Activated B cell treated with CpG ODN at 0.5 μM for 24 hours (primary cell): Measurements from ENCODE around the gene ZNF346. TPM values are rescaled to one million over a fixed set of nuclear protein-coding genes. Genes with fewer than 3 reads are reported as not detected.

Experiments
- ATAC-seq: fragments of 200-7000 bp; cut with Tn5 transposase; one replicate; pipeline ENCODE4 v1.10.0; 2021; ENCODE audit warnings: low read depth, mild to moderate bottlenecking, moderate library complexity
- CTCF ChIA-PET: fragments of 350-600 bp; sonication (Branson Sonifier 250); formaldehyde crosslinking; loops from one replicate; lab custom pipeline; 2021; ENCODE audit warnings: antibody characterized with exemption; lab: Charles Lee
- POLR2A ChIA-PET: fragments of 350-600 bp; sonication (Branson Sonifier 250); formaldehyde crosslinking; loops from one replicate; lab custom pipeline; 2021; ENCODE audit warnings: antibody characterized with exemption; lab: Charles Lee
- DNase-seq: peaks from one replicate; pipeline ENCODE4 v3.0.0; 2022
- H3K27ac Mint-ChIP-seq: one replicate; pipeline ENCODE4 v1.8.0; 2020; ENCODE audit warnings: mixed read lengths
- H3K27me3 Mint-ChIP-seq: one replicate; pipeline ENCODE4 v1.8.0; 2021; ENCODE audit warnings: mixed read lengths
- H3K36me3 Mint-ChIP-seq: one replicate; pipeline ENCODE4 v1.8.0; 2021; ENCODE audit warnings: low read depth, mixed read lengths
- H3K4me1 Mint-ChIP-seq: one replicate; pipeline ENCODE4 v1.8.0; 2021; ENCODE audit warnings: mixed read lengths
- H3K4me3 Mint-ChIP-seq: one replicate; pipeline ENCODE4 v1.8.0; 2020; ENCODE audit warnings: mild to moderate bottlenecking, mixed read lengths
- H3K9me3 Mint-ChIP-seq: one replicate; pipeline ENCODE4 v1.8.0; 2020; ENCODE audit warnings: mixed read lengths
- intact Hi-C: fragments of 100-400 bp; cut with micrococcal nuclease; formaldehyde crosslinking; loops from one replicate; pipeline ENCODE4 v1.15.1; 2024
- total RNA-seq: library from RNA; stranded (reverse); gene quantifications from 2 replicates; pipeline ENCODE4 v1.2.3, GENCODE V29; 2022
- TF ChIP-seq, protein P1 (sequence below): fragments of 200-600 bp; IDR thresholded peaks from one replicate; pipeline ENCODE4 v1.8.0; 2022; ENCODE audit warnings: antibody characterized with exemption, mild to moderate bottlenecking

ZNF346 gene
- total RNA-seq, 1 donor from 2014 or later = 31.4 TPM

DNA sequence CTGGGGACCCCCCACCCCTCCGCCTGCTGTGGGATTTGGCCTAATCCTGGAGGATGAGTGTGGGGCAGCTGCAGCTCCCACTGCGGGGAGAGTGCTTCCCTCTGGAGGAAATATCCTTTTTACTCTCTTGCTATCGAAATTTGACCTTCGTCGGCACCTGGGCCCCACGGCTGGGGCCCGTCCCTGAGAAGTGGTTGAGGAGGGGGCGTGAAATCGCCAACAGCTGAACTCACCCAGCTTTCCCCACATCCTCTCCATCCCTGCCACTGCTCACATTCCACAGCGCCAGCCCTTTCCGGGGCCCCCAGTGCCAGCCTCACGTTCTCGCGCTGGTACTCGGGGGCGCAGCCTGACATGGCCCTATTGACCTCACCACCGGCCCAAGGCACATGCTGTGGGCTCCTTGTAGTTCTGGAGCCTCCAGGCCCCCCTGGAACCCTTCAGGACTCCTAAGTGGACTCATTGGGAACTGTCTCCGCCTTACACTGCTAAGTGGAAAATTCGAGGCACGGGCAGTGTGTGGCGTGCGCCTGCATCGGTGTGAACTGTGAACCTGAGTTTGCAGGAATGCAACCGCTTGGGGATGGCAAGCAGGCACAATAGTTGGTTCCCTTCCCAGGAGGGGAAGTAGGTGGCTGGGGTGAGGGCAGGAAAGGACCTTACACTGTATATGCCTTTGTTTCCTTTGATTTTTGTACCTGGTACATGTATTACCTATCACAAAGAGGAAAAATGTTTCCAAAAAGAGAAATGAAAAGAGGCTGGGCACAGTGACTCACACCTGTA is 83.4 kb downstream of the ZNF346 start:
- Mint-ChIP-seq H3K27ac (no peak overlapping the region), H3K9me3 (no peaks in the 10 kb centered on the region), H3K36me3 (no peaks in the 10 kb centered on the region), H3K4me3 (no peak overlapping the region), H3K27me3 (peaks cover 6% of the 10 kb centered on the region), H3K4me1 (no peaks in the 10 kb centered on the region)
- ChIA-PET CTCF (no interaction called here), POLR2A (no interaction called here)
- DNase-seq (no peak), ATAC-seq (no peak)
- TF ChIP-seq, protein P1, sequence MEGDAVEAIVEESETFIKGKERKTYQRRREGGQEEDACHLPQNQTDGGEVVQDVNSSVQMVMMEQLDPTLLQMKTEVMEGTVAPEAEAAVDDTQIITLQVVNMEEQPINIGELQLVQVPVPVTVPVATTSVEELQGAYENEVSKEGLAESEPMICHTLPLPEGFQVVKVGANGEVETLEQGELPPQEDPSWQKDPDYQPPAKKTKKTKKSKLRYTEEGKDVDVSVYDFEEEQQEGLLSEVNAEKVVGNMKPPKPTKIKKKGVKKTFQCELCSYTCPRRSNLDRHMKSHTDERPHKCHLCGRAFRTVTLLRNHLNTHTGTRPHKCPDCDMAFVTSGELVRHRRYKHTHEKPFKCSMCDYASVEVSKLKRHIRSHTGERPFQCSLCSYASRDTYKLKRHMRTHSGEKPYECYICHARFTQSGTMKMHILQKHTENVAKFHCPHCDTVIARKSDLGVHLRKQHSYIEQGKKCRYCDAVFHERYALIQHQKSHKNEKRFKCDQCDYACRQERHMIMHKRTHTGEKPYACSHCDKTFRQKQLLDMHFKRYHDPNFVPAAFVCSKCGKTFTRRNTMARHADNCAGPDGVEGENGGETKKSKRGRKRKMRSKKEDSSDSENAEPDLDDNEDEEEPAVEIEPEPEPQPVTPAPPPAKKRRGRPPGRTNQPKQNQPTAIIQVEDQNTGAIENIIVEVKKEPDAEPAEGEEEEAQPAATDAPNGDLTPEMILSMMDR = no peak
- intact Hi-C loops = no loop called here

DNA sequence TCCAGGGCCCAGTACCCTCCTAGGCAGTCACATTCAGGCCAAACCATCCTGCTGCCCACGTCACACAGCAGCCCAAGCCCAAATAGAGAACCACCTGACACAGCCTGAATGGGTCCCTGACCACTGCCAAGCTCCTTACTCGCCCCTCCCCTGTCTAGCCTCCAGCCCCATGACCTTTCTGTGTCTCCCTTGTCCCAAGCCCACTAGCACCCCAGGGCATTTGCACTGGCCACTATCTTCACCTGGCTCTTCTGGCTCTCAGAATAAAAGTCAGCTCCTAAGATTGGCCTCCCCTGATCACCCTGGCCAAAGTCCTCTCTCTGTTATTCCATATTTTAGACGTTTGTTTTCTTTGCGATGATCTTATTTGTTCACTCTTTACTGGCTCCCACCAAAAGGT is 84.7 kb downstream of the ZNF346 start:
- Mint-ChIP-seq H3K4me1 (peaks cover 6% of the 10 kb centered on the region), H3K4me3 (no peak overlapping the region), H3K36me3 (no peaks in the 10 kb centered on the region), H3K27me3 (peaks cover 6% of the 10 kb centered on the region), H3K27ac (no peak overlapping the region), H3K9me3 (no peaks in the 10 kb centered on the region)
- POLR2A ChIA-PET = interaction anchor here (0.7 kb wide), 1 partner anchor 1617 kb away, joined by 4 read pairs; no protein-coding TSS in a partner anchor
- no peak for DNase-seq
- ATAC-seq = no peak
- TF ChIP-seq, protein P1 = no peak
- intact Hi-C loops = no loop called here
- CTCF ChIA-PET = no interaction called here

DNA sequence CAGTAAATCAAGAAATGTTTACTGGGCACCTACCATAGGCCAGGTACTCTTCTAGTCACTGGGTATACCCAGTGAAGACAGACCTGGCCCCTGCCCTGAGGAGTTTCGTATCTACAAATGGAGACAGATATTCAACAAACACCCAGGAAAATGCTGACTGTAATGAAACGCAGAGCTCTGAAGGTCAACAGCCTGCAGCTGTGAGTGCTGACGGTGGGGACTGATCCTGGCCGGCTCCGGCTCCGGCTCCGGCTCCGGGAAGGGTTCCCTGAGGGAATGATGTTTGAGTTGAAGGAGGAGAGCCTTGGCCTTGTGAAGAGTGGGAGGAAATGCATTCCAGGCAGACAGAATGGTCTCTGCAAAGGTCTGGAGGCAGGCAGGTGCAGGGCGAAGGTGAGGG is 87.3 kb downstream of the ZNF346 start:
- Mint-ChIP-seq H3K27me3 (no peaks in the 10 kb centered on the region), H3K4me1 (peaks cover 7% of the 10 kb centered on the region), H3K27ac (no peak overlapping the region), H3K36me3 (no peaks in the 10 kb centered on the region), H3K4me3 (no peak overlapping the region), H3K9me3 (no peaks in the 10 kb centered on the region)
- no peak for DNase-seq
- intact Hi-C loops = loop anchor here (5.0 to 10.0 kb wide), 6 partner anchors 67 to 395 kb away; partner anchors contain the start of gene DOK3
- ATAC-seq = no peak
- TF ChIP-seq, protein P1 = no peak
- ChIA-PET CTCF (interaction anchor here (0.7 to 6.7 kb wide), 3 partner anchors 38 to 450 kb away, joined by 3 to 74 read pairs (median 66); no protein-coding TSS in a partner anchor), POLR2A (no interaction called here)

DNA sequence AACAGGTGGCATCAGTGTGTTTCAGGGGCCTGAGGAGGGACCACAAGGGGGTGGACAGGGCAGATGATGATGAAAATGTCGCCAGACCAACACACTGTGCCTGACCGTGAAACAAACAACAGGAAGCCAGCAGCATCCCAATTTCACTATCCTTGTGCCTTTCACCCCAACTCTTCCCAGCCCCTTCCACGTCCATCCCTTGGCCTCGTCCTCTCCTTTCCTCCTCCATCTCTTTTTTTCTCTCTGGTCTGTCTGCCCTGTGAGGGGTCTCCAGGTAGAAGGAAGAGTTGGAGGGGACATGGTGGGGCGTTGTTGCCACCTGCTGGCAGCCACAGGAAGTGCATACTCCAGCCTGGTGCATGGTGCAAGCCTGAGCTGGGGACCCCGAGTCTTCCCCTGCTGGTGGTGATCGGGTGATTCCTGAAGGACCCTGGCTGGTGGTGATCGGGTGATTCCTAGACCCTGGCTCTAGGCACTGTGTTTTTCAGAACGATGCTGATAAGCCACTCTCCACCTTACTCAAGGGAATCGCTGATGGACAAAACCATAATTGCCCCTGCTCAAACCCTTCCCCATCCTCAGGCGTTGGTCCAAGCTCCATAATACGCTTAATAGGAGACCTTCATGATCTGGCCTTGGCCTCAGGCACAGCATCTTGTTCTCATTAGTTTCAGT is 89.4 kb downstream of the ZNF346 start:
- no peaks in the 10 kb centered on the region for H3K27me3 Mint-ChIP-seq
- intact Hi-C loops = loop anchor here (1.0 to 10.0 kb wide), 10 partner anchors 25 to 538 kb away; partner anchors contain the start of gene DOK3
- no peak overlapping the region for H3K27ac Mint-ChIP-seq
- peak; percentile 71 for ATAC-seq
- POLR2A ChIA-PET = interaction anchor here (0.5 kb wide), 1 partner anchor 40 kb away, joined by 3 read pairs; no protein-coding TSS in a partner anchor
- H3K9me3 Mint-ChIP-seq = no peaks in the 10 kb centered on the region
- peak; percentile 61 for DNase-seq
- no peak overlapping the region for H3K4me3 Mint-ChIP-seq
- TF ChIP-seq, protein P1 = peak; percentile 43
- CTCF ChIA-PET = interaction anchor here (0.6 to 6.7 kb wide), 15 partner anchors 12 to 1382 kb away, joined by 3 to 74 read pairs (median 3); partner anchors contain the start of genes FGFR4 and LMAN2
- no peaks in the 10 kb centered on the region for H3K36me3 Mint-ChIP-seq
- H3K4me1 Mint-ChIP-seq = peaks cover 16% of the 10 kb centered on the region
